Measurements from ENCODE around the gene ESPL1.

GRCh38 chr12:53279888-53280498 is 11.9 kb downstream of the ESPL1 start:
- TF ChIP-seq CTCF (IDR thresholded peaks at IDR 0.05), result no peak
- no peak for TF ChIP-seq ATF3 (CRISPR knock-in tag; conservative IDR thresholded peaks at IDR 0.05)
- no peak for TF ChIP-seq TP53 (CRISPR knock-in tag; IDR thresholded peaks at IDR 0.05)
- no peak for TF ChIP-seq CREM (CRISPR knock-in tag; IDR thresholded peaks at IDR 0.05)
- TF ChIP-seq ATF2 (CRISPR knock-in tag; IDR thresholded peaks at IDR 0.05; ENCODE audit: borderline replicate concordance, low read depth), result no peak
- no peak for TF ChIP-seq MAX (CRISPR knock-in tag; IDR thresholded peaks at IDR 0.05)
- TF ChIP-seq ZNF138 (CRISPR knock-in tag; conservative IDR thresholded peaks at IDR 0.05), result no peak
- no peak for TF ChIP-seq TCF7 (CRISPR knock-in tag; IDR thresholded peaks at IDR 0.05; ENCODE audit: low read depth)
- TF ChIP-seq ETV6 (CRISPR knock-in tag; IDR thresholded peaks at IDR 0.05), result no peak
- TF ChIP-seq USF1 (CRISPR knock-in tag; IDR thresholded peaks at IDR 0.05), result no peak

Data from WTC11 (cell line).